IPS-18a (cell line): ENCODE measurements around the gene MAP3K13.
"Not testable (repeated sequence)": the region's sequence is repeated elsewhere in the genome, so short reads cannot be mapped to it uniquely, and the experiment has no call there.

Experiments used
- H3K27ac ChIP-seq: one replicate; pipeline ENCODE4 v1.5.1; 2013; ENCODE audit warnings: low read length
- H3K27me3 ChIP-seq: one replicate; pipeline ENCODE4 v1.6.1; 2013; ENCODE audit warnings: mild to moderate bottlenecking, low read length; ENCODE audit not compliant: control insufficient read depth, insufficient read depth
- H3K36me3 ChIP-seq: one replicate; pipeline ENCODE4 v1.6.1; 2013; ENCODE audit warnings: low read depth, low read length; ENCODE audit not compliant: control insufficient read depth
- H3K4me1 ChIP-seq: one replicate; pipeline ENCODE4 v1.6.1; 2013; ENCODE audit warnings: low read depth, low read length; ENCODE audit not compliant: control insufficient read depth
- H3K4me3 ChIP-seq: one replicate; pipeline ENCODE4 v1.5.1; 2013; ENCODE audit warnings: low read length
- H3K9ac ChIP-seq: one replicate; pipeline ENCODE4 v1.6.1; 2013; ENCODE audit warnings: mild to moderate bottlenecking, low read length, moderate library complexity
- H3K9me3 ChIP-seq: one replicate; pipeline ENCODE4 v1.6.1; 2013; ENCODE audit warnings: low read depth, low read length; ENCODE audit not compliant: control insufficient read depth

Gene MAP3K13

DNA sequence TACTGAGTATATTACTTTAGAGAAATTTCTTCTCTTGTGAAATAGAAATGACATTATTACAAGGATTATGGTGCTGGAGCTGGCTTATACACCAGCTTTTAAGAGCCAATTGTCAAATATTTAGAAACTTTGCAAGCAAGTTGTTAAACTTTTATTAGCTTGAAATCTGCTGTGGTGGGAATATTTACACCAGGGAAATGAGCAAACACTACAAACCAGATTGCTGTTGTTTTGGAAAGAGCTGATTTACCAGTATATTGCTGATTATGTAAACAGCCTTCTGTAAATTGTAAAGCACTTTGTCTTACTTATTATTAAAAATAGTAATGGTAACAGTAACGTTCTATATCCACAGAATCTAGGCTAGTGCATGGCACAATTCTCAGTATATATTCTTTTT, 61.5 kb downstream of the MAP3K13 start:
- Histone ChIP-seq H3K27me3 (no peaks in the 10 kb centered on the region), H3K4me3 (no peak overlapping the region), H3K9me3 (no peaks in the 10 kb centered on the region), H3K9ac (no peak overlapping the region), H3K27ac (no peak overlapping the region), H3K4me1 (no peaks in the 10 kb centered on the region), H3K36me3 (no peaks in the 10 kb centered on the region)

DNA sequence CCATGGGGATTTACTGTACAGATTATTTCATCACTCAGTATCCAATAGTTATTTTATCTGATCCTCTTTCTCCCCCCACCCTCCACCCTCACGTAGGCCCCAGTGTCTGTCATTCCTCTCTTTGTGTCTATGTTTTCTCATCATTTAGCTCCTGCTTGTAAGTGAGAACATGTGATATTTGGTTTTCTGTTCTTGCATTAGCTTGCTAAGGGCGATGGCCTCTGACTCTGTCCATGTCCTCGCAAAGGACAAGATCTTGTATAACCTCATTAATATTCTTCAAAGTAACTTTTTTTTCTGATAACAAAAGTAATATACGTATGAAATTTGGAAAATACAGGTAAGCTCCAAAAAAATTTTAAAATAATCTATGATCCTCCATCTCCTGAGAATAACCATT, 67.4 kb downstream of the MAP3K13 start:
- Histone ChIP-seq H3K4me3 (no peak overlapping the region), H3K27me3 (no peaks in the 10 kb centered on the region), H3K36me3 (no peaks in the 10 kb centered on the region), H3K9me3 (no peaks in the 10 kb centered on the region), H3K27ac (no peak overlapping the region), H3K4me1 (no peaks in the 10 kb centered on the region), H3K9ac (no peak overlapping the region)

DNA sequence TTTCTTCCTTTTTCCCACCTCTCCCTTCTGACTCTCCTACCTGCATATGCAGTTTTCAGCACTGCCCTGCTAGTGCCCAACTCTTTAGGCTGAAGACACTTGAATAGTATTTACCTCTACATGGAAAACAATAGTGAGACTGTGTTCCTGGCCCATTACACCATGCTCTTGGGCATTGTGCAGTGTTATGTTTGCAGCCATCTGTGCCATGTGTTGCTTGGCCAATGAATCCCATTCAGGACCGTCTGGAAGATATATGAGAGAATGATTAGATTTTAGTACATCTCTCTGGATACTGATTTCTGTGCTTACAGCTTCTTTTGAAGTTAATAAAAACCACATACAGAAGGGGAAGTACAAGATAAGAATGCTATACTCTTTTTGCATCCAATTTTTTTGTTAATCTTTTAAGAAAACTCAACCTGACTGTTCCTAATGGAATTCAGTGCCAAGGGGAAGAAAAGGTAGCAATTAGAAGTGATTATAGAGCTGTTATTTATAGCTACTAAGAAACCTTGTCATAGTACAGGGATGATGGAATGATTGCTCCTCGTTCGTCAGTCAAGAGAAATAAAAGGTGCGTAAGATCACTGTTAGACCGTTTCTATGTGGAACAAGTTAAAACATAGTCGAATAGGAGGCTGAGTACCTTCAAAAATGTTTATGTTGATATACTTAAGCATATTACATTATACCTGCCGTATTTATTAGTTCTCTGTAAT, 77.0 kb downstream of the MAP3K13 start:
- H3K9ac ChIP-seq = no peak overlapping the region
- H3K27ac ChIP-seq = no peak overlapping the region
- no peaks in the 10 kb centered on the region for H3K9me3 ChIP-seq
- no peaks in the 10 kb centered on the region for H3K4me1 ChIP-seq
- H3K36me3 ChIP-seq = no peaks in the 10 kb centered on the region
- H3K4me3 ChIP-seq = no peak overlapping the region
- no peaks in the 10 kb centered on the region for H3K27me3 ChIP-seq

DNA sequence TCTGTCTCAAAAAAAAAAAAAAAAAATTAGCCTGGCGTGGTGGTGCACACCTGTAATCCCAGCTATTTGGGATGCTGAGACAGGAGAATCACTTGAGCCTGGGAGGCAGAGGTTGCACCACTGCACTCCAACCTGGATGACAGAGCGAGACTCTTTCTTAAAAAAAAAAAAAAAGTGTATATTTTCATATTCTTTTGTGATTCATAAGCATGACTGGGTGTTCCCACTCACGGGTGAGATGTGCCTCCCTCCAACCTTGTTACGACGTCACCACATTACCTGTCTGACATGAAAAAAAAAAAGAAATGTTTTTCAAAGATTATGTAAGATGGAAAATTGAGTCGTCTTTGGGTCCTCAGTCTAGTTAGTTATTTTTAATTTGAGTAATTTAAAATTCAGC, 79.1 kb downstream of the MAP3K13 start:
- Histone ChIP-seq H3K9me3 (no peaks in the 10 kb centered on the region), H3K27ac (no peak overlapping the region), H3K9ac (no peak overlapping the region), H3K4me3 (no peak overlapping the region), H3K27me3 (no peaks in the 10 kb centered on the region), H3K36me3 (no peaks in the 10 kb centered on the region), H3K4me1 (no peaks in the 10 kb centered on the region)

DNA sequence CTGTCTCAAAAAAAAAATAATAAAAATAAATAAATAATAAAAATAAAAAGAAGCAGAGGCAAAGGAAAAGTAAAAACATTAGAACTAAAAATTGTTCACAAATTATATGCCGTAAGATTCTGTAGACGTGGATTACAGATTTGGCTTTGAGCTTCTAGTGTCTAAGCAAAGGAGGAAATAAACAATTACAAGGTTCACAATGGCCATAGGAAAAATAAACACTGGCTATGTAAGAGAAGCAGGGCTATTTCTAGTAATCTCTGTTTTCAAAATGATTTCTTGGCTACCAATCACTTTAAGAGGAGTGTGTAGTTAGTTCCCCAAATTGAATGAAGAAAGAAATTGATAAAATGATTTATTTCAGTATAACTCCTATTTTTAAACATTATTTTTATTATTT, 81.4 kb downstream of the MAP3K13 start:
- no peaks in the 10 kb centered on the region for H3K36me3 ChIP-seq
- no peaks in the 10 kb centered on the region for H3K27me3 ChIP-seq
- H3K4me3 ChIP-seq = no peak overlapping the region
- no peaks in the 10 kb centered on the region for H3K9me3 ChIP-seq
- no peak overlapping the region for H3K9ac ChIP-seq
- no peak overlapping the region for H3K27ac ChIP-seq
- H3K4me1 ChIP-seq = no peaks in the 10 kb centered on the region

DNA sequence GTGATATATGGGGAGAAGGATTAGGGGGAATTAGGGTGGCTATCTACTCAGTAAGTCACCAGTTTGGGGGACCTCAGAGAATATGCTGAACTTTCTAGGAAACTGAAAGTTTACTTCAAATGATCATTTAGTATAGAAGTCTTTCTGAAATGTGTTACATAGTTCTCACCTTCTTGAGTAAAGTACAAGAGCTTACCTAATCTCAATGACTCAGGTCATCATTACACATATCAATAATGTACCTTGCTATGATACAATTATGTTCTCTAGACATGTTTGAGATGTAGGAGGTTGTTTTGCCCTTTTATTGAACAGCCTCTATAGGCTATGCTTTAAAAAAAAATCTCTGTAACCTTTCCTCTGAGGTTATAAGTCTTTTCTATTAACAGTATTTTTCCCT, 85.2 kb downstream of the MAP3K13 start:
- Histone ChIP-seq H3K27ac (no peak overlapping the region), H3K9me3 (no peaks in the 10 kb centered on the region), H3K36me3 (no peaks in the 10 kb centered on the region), H3K27me3 (no peaks in the 10 kb centered on the region), H3K4me1 (no peaks in the 10 kb centered on the region), H3K4me3 (no peak overlapping the region), H3K9ac (no peak overlapping the region)

DNA sequence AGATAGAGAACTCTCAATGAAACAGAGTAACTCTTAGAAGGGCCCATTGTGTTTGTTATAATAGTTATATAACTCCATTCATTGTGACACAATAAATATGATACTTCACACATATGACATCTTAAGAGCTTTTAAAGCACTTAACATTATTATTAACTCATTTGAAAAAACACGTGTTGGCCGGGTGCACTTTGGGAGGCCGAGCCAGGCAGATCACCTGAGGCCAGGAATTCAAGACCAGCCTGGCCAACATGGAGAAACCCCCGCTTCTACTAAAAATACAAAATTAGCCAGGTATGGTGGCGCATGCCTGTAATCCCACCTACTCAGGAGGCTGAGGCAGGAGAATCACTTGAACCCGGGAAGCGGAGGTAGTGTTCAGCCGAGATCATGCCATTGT, 88.5 kb downstream of the MAP3K13 start:
- H3K27me3 ChIP-seq, H3K9ac ChIP-seq, H3K4me3 ChIP-seq, H3K27ac ChIP-seq, H3K9me3 ChIP-seq, H3K4me1 ChIP-seq, H3K36me3 ChIP-seq: not testable (repeated sequence)

DNA sequence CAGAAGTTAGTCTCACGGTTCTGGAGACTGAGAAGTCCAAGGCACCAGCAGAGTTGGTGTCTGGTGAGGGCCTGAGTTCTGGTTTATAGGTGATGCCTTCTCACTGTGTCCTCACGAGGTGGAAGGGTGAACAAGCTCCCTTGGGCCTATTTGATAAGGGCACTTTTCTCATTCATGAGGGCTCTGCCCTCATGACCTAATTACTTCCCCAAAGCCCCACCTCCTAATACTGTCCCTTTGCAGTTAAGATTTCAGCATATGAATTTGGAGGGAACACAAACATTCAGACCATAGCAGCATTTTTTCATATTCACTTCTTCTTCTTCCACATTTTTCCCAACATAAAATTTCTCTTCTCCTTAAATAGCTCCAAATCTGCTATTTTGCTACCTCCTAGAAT, 94.4 kb downstream of the MAP3K13 start:
- Histone ChIP-seq H3K4me3 (no peak overlapping the region), H3K4me1 (no peaks in the 10 kb centered on the region), H3K36me3 (no peaks in the 10 kb centered on the region), H3K9ac (no peak overlapping the region), H3K27ac (no peak overlapping the region), H3K9me3 (no peaks in the 10 kb centered on the region), H3K27me3 (no peaks in the 10 kb centered on the region)

DNA sequence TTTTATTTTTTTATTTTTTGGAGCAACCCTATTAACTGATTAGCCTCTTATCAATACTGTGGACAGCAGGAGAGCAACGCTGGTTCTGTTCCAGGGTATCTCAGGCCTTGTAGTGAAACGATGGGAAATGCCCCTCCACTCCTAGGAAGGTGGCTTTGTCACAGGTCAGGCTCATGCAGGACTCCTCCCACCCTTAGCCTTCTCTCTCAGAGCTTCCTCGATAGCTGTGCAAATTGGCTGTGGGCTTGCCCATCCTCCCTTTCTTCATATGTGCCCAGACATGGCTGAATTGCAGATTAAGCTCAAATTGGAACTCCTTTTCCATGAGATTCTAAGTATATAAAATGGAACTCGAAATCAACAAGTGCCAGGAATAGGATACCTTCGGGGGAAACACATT, 97.4 kb downstream of the MAP3K13 start:
- Histone ChIP-seq H3K4me3 (no peak overlapping the region), H3K36me3 (no peaks in the 10 kb centered on the region), H3K9me3 (no peaks in the 10 kb centered on the region), H3K4me1 (no peaks in the 10 kb centered on the region), H3K27ac (no peak overlapping the region), H3K9ac (no peak overlapping the region), H3K27me3 (no peaks in the 10 kb centered on the region)

DNA sequence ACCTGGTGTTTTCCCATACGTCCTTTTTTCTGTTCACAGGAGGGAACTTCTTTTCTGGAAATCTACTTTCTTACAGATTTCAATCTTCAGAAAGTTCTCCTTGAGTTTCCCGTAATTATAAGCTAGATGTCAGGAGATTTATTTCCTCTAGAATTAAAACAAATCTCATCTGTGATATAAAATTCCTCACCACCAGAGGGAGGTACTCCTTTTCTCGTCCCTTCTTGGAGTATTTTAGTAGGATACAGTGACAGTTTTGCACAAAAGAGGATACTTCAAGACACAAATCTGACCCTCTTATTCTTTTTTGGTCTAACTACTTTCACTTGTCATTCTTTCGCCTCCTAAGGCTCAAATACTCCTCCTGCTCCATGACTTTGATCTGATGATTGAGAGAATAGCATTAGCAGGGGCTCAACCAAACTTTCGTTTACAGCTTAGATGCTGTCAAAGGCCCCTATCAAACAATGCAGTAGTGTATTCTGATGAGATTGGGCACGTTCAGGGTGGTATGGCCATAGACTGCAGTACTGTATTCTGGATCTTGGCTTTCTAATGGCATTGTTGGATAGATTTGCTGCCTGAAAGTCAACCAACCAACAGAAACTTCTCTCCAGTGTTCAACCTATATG, 97.9 kb downstream of the MAP3K13 start:
- no peaks in the 10 kb centered on the region for H3K4me1 ChIP-seq
- H3K36me3 ChIP-seq = no peaks in the 10 kb centered on the region
- H3K27ac ChIP-seq = no peak overlapping the region
- H3K27me3 ChIP-seq = no peaks in the 10 kb centered on the region
- H3K9ac ChIP-seq = no peak overlapping the region
- no peaks in the 10 kb centered on the region for H3K9me3 ChIP-seq
- no peak overlapping the region for H3K4me3 ChIP-seq

DNA sequence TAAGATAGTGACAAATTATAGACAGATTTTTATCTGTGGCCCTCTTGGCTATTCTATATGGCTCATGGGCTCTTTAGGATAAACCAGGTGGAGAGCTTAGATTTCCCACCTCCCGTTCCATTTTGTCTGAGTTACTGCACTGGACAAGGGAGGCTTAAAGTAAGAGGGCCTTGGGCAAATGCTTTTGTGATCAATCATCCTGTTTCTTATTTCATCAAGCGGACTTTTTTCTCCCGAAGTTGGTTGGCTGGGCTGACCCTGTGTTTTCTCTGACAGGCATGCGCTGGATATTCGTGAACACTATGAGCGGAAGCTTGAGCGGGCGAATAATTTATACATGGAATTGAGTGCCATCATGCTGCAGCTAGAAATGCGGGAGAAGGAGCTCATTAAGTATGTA, 102.5 kb downstream of the MAP3K13 start:
- Histone ChIP-seq H3K9ac (no peak overlapping the region), H3K27me3 (no peaks in the 10 kb centered on the region), H3K9me3 (no peaks in the 10 kb centered on the region), H3K4me3 (no peak overlapping the region), H3K27ac (no peak overlapping the region), H3K4me1 (peaks cover 4% of the 10 kb centered on the region), H3K36me3 (no peaks in the 10 kb centered on the region)

DNA sequence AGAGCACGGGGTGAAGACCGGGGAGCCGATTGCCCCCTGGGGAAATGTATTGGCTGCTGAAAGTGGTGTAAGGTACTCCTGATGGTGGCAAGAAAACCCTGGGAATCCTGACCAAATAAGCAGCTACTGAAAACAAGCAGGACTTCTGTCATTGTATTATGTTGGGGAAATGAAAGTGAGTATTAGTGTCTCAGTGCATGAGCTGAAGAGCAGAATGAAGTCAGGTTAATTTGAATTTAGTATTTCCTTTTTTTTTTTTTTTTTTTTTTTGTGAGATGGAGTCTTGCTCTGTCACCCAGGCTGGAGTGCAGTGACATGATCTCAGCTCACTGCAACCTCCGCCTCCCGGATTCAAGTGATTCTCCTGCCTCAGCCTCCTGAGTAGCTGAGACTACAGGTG, 103.2 kb downstream of the MAP3K13 start:
- not testable (repeated sequence) for H3K4me3 ChIP-seq, H3K9ac ChIP-seq, H3K27ac ChIP-seq, H3K36me3 ChIP-seq, H3K9me3 ChIP-seq, H3K27me3 ChIP-seq, H3K4me1 ChIP-seq
